ENCODE results near the gene KCNQ2. TPM values are rescaled to one million over a fixed set of nuclear protein-coding genes. Genes with fewer than 3 reads are reported as not detected.

Gene KCNQ2
- polyA plus RNA-seq, 3 donors: not detected

- intact Hi-C loops (cut with micrococcal nuclease): no loop called here
- Histone ChIP-seq H3K4me3 (replicated peaks in 1 of 3; ENCODE audit: low read depth in 2 of 3, low read length in 3 of 3) (no peak overlapping the region), H3K9ac (ENCODE audit: insufficient read depth, low read length, poor library complexity, severe bottlenecking) (no peak overlapping the region), H3K27ac (ENCODE audit: low read depth in 1 of 2, low read length in 2 of 2) (no peak overlapping the region), H3K79me2 (ENCODE audit: insufficient read depth, low read length) (no peaks in the 10 kb centered on the region), H3K4me1 (ENCODE audit: control insufficient read depth in 1 of 2, insufficient read depth in 2 of 2, low read length in 2 of 2) (no peaks in the 10 kb centered on the region), H3K36me3 (replicated peaks in 1 of 2; ENCODE audit: control insufficient read depth in 1 of 2, insufficient read depth in 2 of 2, low read length in 2 of 2) (no peaks in the 10 kb centered on the region), H4K20me1 (ENCODE audit: insufficient read depth, low read length) (no peaks in the 10 kb centered on the region), H3K9me3 (replicated peaks in 1 of 2; ENCODE audit: control insufficient read depth in 1 of 2, insufficient read depth in 1 of 2, low read length in 2 of 2) (no peaks in the 10 kb centered on the region), H2AFZ (ENCODE audit: insufficient read depth, low read depth, low read length, poor library complexity, severe bottlenecking) (no peak overlapping the region), H3K27me3 (ENCODE audit: control insufficient read depth in 2 of 2, insufficient read depth in 2 of 2, low read length in 2 of 2) (no peaks in the 10 kb centered on the region), H3K4me2 (replicated peaks; ENCODE audit: extremely low read depth, low read length, poor library complexity, severe bottlenecking) (no peak overlapping the region)
- H3K4me3 Mint-ChIP-seq: no peak overlapping the region
- no peak for TF ChIP-seq CTCF (IDR thresholded peaks at IDR 0.05)
- no peak overlapping the region for H3K27ac Mint-ChIP-seq
- peaks cover 0 to 3% (median 0%) of the 10 kb centered on the region in 7 donors for H3K9me3 Mint-ChIP-seq
- peaks cover 0 to 6% (median 1%) of the 10 kb centered on the region in 3 donors for H3K27me3 Mint-ChIP-seq (ENCODE audit: low read depth in 3 of 3)
- H3K4me1 Mint-ChIP-seq: no peaks in the 10 kb centered on the region
- no peak for DNase-seq
- H3K36me3 Mint-ChIP-seq: no peaks in the 10 kb centered on the region
- WGBS (ENCODE audit: insufficient coverage): 63% methylated on average over 20 of the region's 27 CpGs
Observed at GRCh38 chr20:63411151-63411897, 61.1 kb downstream of the KCNQ2 start.

- no peak for DNase-seq
- intact Hi-C loops (cut with micrococcal nuclease): no loop called here
- no peak overlapping the region for H3K9ac ChIP-seq (ENCODE audit: insufficient read depth, low read length, poor library complexity, severe bottlenecking)
- no peaks in the 10 kb centered on the region for H3K9me3 ChIP-seq (replicated peaks in 1 of 2; ENCODE audit: control insufficient read depth in 1 of 2, insufficient read depth in 1 of 2, low read length in 2 of 2)
- H3K4me2 ChIP-seq (replicated peaks; ENCODE audit: extremely low read depth, low read length, poor library complexity, severe bottlenecking): no peak overlapping the region
- Mint-ChIP-seq H3K27ac (no peak overlapping the region), H3K27me3 (ENCODE audit: low read depth in 3 of 3) (peaks cover 0 to 5% (median 1%) of the 10 kb centered on the region in 3 donors), H3K4me3 (no peak overlapping the region), H3K36me3 (no peaks in the 10 kb centered on the region), H3K4me1 (no peaks in the 10 kb centered on the region), H3K9me3 (peaks cover 0 to 3% (median 0%) of the 10 kb centered on the region in 7 donors)
- H3K36me3 ChIP-seq (replicated peaks in 1 of 2; ENCODE audit: control insufficient read depth in 1 of 2, insufficient read depth in 2 of 2, low read length in 2 of 2): no peaks in the 10 kb centered on the region
- no peaks in the 10 kb centered on the region for H3K27me3 ChIP-seq (ENCODE audit: control insufficient read depth in 2 of 2, insufficient read depth in 2 of 2, low read length in 2 of 2)
- 87% methylated on average over 19 of the region's 23 CpGs for WGBS (ENCODE audit: insufficient coverage)
- H3K4me1 ChIP-seq (ENCODE audit: control insufficient read depth in 1 of 2, insufficient read depth in 2 of 2, low read length in 2 of 2): no peaks in the 10 kb centered on the region
- H3K27ac ChIP-seq (ENCODE audit: low read depth in 1 of 2, low read length in 2 of 2): no peak overlapping the region
- H3K79me2 ChIP-seq (ENCODE audit: insufficient read depth, low read length): no peaks in the 10 kb centered on the region
- no peak overlapping the region for H2AFZ ChIP-seq (ENCODE audit: insufficient read depth, low read depth, low read length, poor library complexity, severe bottlenecking)
- no peak for TF ChIP-seq CTCF (IDR thresholded peaks at IDR 0.05)
- H4K20me1 ChIP-seq (ENCODE audit: insufficient read depth, low read length): no peaks in the 10 kb centered on the region
- H3K4me3 ChIP-seq (replicated peaks in 1 of 3; ENCODE audit: low read depth in 2 of 3, low read length in 3 of 3): no peak overlapping the region
Observed at GRCh38 chr20:63409834-63410435, 62.5 kb downstream of the KCNQ2 start.
